SK-N-SH (cell line): ENCODE results near the gene IFNG-AS1. TPM values are rescaled to one million over a fixed set of nuclear protein-coding genes. Genes with fewer than 3 reads are reported as not detected.

ENCODE experiments used
- CTCF ChIA-PET: fragments of 300-600, 350-600 bp; formaldehyde crosslinking; extraction: SDS; loops from one replicate; lab custom pipeline; 2021; lab: Yijun Ruan, JAX
- POLR2A ChIA-PET: fragments of 350-600 bp; sonication (Branson Sonifier 250); formaldehyde crosslinking; extraction: SDS; loops from one replicate; lab custom pipeline; 2020; ENCODE audit warnings: antibody characterized with exemption, inconsistent platforms; lab: Yijun Ruan, JAX
- DNase-seq: peaks from one replicate; pipeline ENCODE4 v3.0.0; 2012
- H2AFZ ChIP-seq: fragments of 200-600 bp; sonication (generic); 2 replicates; pipeline ENCODE4 v1.8.1; 2016; ENCODE audit warnings: antibody characterized with exemption, mild to moderate bottlenecking, low read depth
- H3F3A ChIP-seq: fragments of 200-600 bp; sonication (generic); replicated peaks from 2 replicates; pipeline ENCODE3; 2016; ENCODE audit warnings: antibody characterized with exemption, mild to moderate bottlenecking; ENCODE audit not compliant: insufficient read depth
- H3K27ac ChIP-seq, 2 experiments: fragments of 200-500 bp in 1 of 2; fragments of 200-600 bp in 1 of 2; sonication (Bioruptor generic) in 1 of 2; sonication (generic), shearing (Covaris generic) in 1 of 2; 2 replicates each; pipeline versions ENCODE4 v1.5.1 to v1.6.1; 2014 to 2016; ENCODE audit warnings: low read depth in 2 of 2, inconsistent platforms in 1 of 2, low read length in 1 of 2, mild to moderate bottlenecking in 1 of 2, mixed read lengths in 1 of 2
- H3K27me3 ChIP-seq: fragments of 200-600 bp; sonication (generic), shearing (Covaris generic); 2 replicates; pipeline ENCODE4 v1.6.1; 2016; ENCODE audit warnings: mixed run types; ENCODE audit not compliant: insufficient read depth
- H3K36me3 ChIP-seq, 2 experiments: fragments of 200-500 bp in 1 of 2; fragments of 200-600 bp in 1 of 2; sonication (Bioruptor generic) in 1 of 2; sonication (generic) in 1 of 2; replicated peaks in 1 of 2; 2 replicates each; pipeline versions ENCODE3 to v1.5.1; 2014 to 2016; ENCODE audit warnings: low read length in 1 of 2, mild to moderate bottlenecking in 1 of 2; ENCODE audit not compliant: insufficient read depth in 2 of 2, control insufficient read depth in 1 of 2
- H3K4me1 ChIP-seq, 2 experiments: fragments of 200-500 bp in 1 of 2; fragments of 200-600 bp in 1 of 2; sonication (Bioruptor generic) in 1 of 2; sonication (generic), shearing (Covaris generic) in 1 of 2; 2 replicates each; pipeline versions ENCODE4 v1.5.1 to v1.6.1; 2014 to 2016; ENCODE audit warnings: low read depth in 1 of 2, low read length in 1 of 2, mixed run types in 1 of 2; ENCODE audit not compliant: insufficient read depth in 2 of 2, control insufficient read depth in 1 of 2
- H3K4me2 ChIP-seq: fragments of 200-600 bp; sonication (generic), shearing (Covaris generic); 2 replicates; pipeline ENCODE4 v1.6.1; 2017; ENCODE audit warnings: mixed run types
- H3K4me3 ChIP-seq, 2 experiments: fragments of 200-500 bp in 1 of 2; fragments of 200-600 bp in 1 of 2; sonication (Bioruptor generic) in 1 of 2; sonication (generic), shearing (Covaris generic) in 1 of 2; 2 replicates each; pipeline versions ENCODE4 v1.5.1 to v1.8.1; 2014 to 2016; ENCODE audit warnings: low read depth in 2 of 2, inconsistent platforms in 1 of 2, low read length in 1 of 2, mild to moderate bottlenecking in 1 of 2, mixed read lengths in 1 of 2, moderate library complexity in 1 of 2
- H3K79me2 ChIP-seq: fragments of 200-600 bp; sonication (generic); 2 replicates; pipeline ENCODE4 v1.8.1; 2017; ENCODE audit warnings: mild to moderate bottlenecking; ENCODE audit not compliant: insufficient read depth
- H3K9ac ChIP-seq: fragments of 200-600 bp; sonication (generic); 2 replicates; pipeline ENCODE4 v1.6.1; 2017; ENCODE audit warnings: mixed run types
- H3K9me2 ChIP-seq: fragments of 200-600 bp; sonication (generic); 2 replicates; pipeline ENCODE4 v1.6.1; 2017; ENCODE audit warnings: mixed run types
- H3K9me3 ChIP-seq: fragments of 200-600 bp; sonication (generic); 2 replicates; pipeline ENCODE4 v1.6.1; 2017; ENCODE audit warnings: mixed run types, mild to moderate bottlenecking, moderate library complexity
- H4K20me1 ChIP-seq: fragments of 200-600 bp; sonication (generic); 2 replicates; pipeline ENCODE4 v1.6.1; 2017; ENCODE audit warnings: mild to moderate bottlenecking, mixed run types; ENCODE audit not compliant: insufficient read depth
- EP300 ChIP-seq, 2 experiments: IDR thresholded peaks; 2 replicates each; pipeline versions ENCODE4 v1.4.0 to v1.6.1; 2012; ENCODE audit warnings: borderline replicate concordance in 1 of 2, low read depth in 1 of 2, low read length in 1 of 2
- EZH2phosphoT487 ChIP-seq: fragments of 200-600 bp; sonication (generic); IDR thresholded peaks from 2 replicates; pipeline ENCODE4 v1.6.1; 2017; ENCODE audit warnings: low read depth, mixed run types, mild to moderate bottlenecking, antibody characterized with exemption, moderate library complexity, borderline replicate concordance
- FOSL2 ChIP-seq: IDR thresholded peaks from 2 replicates; pipeline ENCODE4 v1.4.0; 2012; ENCODE audit warnings: low read depth, mild to moderate bottlenecking, moderate library complexity, borderline replicate concordance
- FOXM1 ChIP-seq: IDR thresholded peaks from 2 replicates; pipeline ENCODE4 v1.4.0; 2012; ENCODE audit warnings: low read depth, mild to moderate bottlenecking
- NRF1 ChIP-seq: IDR thresholded peaks from 2 replicates; pipeline ENCODE4 v1.6.1; 2012; ENCODE audit warnings: low read depth, mild to moderate bottlenecking, low read length
- RAD21 ChIP-seq: IDR thresholded peaks from 2 replicates; pipeline ENCODE4 v1.6.1; 2012; ENCODE audit warnings: mild to moderate bottlenecking, low read length
- REST ChIP-seq: IDR thresholded peaks from 2 replicates; pipeline ENCODE4 v1.6.1; 2012; ENCODE audit warnings: mild to moderate bottlenecking, low read depth, low read length, moderate library complexity
- RXRA ChIP-seq: IDR thresholded peaks from 2 replicates; pipeline ENCODE4 v1.4.0; 2012; ENCODE audit warnings: low read depth, mild to moderate bottlenecking, borderline replicate concordance
- SIN3A ChIP-seq: IDR thresholded peaks from 2 replicates; pipeline ENCODE4 v1.6.1; 2012; ENCODE audit warnings: low read depth, mild to moderate bottlenecking, low read length, moderate library complexity, borderline replicate concordance
- SMC3 ChIP-seq: IDR thresholded peaks from 2 replicates; pipeline ENCODE4 v1.6.1; 2012; ENCODE audit warnings: low read depth, low read length, improper control_type of control experiment
- TAF1 ChIP-seq: IDR thresholded peaks from 2 replicates; pipeline ENCODE4 v1.6.1; 2012; ENCODE audit warnings: low read depth, mild to moderate bottlenecking, low read length, moderate library complexity, borderline replicate concordance
- TCF12 ChIP-seq: IDR thresholded peaks from 2 replicates; pipeline ENCODE4 v1.4.0; 2012
- USF1 ChIP-seq: IDR thresholded peaks from 2 replicates; pipeline ENCODE4 v1.4.0; 2012; ENCODE audit warnings: low read depth, borderline replicate concordance
- YY1 ChIP-seq: IDR thresholded peaks from 2 replicates; pipeline ENCODE4 v1.4.0; 2012; ENCODE audit warnings: low read depth, mild to moderate bottlenecking
- WGBS: methylation state at CpG from one replicate; pipeline ENCODE4 v1.1.6; 2017; ENCODE audit warnings: low lambda C conversion rate; 5-methylcytosine and 5-hydroxymethylcytosine counted together
- polyA plus RNA-seq, 3 experiments: library from polyadenylated mRNA; depleted of rRNA; stranded (reverse); fragments of >200 nt; gene quantifications; 2 replicates each; pipeline ENCODE4 v1.2.3, GENCODE V29; 2012

IFNG-AS1 gene
- polyA plus RNA-seq (2012; rRNA removed) = not detected in 2 replicates
- polyA plus RNA-seq (2012; cell fraction: cytosol; rRNA removed) = 0.01 TPM in 1 of 2 replicates, not detected in the other
- polyA plus RNA-seq (2012; cell fraction: nucleus; rRNA removed) = not detected in 2 replicates

- POLR2A ChIA-PET = no interaction called here
- Histone ChIP-seq H3K27ac (no peak within 1 kb of the TSS), H3K4me3 (no peak within 1 kb of the TSS), H3K9me3 (no peaks in the 10 kb centered on the region), H3F3A (no peaks in the 10 kb centered on the region), H3K79me2 (no peaks in the 10 kb centered on the region), H4K20me1 (no peaks in the 10 kb centered on the region), H3K36me3 (no peaks in the 10 kb centered on the region), H3K9ac (no peak within 1 kb of the TSS), H3K4me1 (no peaks in the 10 kb centered on the region; a peak in 2 of 4 replicates), H3K4me2 (no peak within 1 kb of the TSS), H3K27me3 (no peaks in the 10 kb centered on the region), H2AFZ (no peak within 1 kb of the TSS), H3K9me2 (no peaks in the 10 kb centered on the region)
- 84% methylated on average over 7 of the region's 7 CpGs for WGBS
- DNase-seq = no peak
- TF ChIP-seq EZH2phosphoT487 (no peak), YY1 (no peak), TAF1 (no peak), EP300 (IDR thresholded peaks at IDR 0.05; ENCODE audit: borderline replicate concordance in 1 of 2, low read depth in 1 of 2, low read length in 1 of 2) (no peak), SIN3A (no peak)
- CTCF ChIA-PET = no interaction called here
Observed at GRCh38 chr12:67989184-67989920, at the start of gene IFNG-AS1. Gene IFNG-AS1, plus strand, starts transcription at chr12:67989447.

- ChIA-PET POLR2A (no interaction called here), CTCF (interaction anchor here (0.9 to 1.9 kb wide), 3 partner anchors 292 to 584 kb away, joined by 3 to 6 read pairs (median 3); partner anchors contain the start of gene DYRK2)
- no peaks in the 10 kb centered on the region for H3K27me3 ChIP-seq
- peaks cover 8% of the 10 kb centered on the region for H3F3A ChIP-seq
- H3K36me3 ChIP-seq = no peaks in the 10 kb centered on the region
- H4K20me1 ChIP-seq = no peaks in the 10 kb centered on the region
- no peaks in the 10 kb centered on the region for H3K9me2 ChIP-seq
- H2AFZ ChIP-seq = no peak overlapping the region; the same call in 1 of the 2 replicates
- H3K9ac ChIP-seq = no peak overlapping the region
- WGBS = 100% methylated on average over 1 of the region's 2 CpGs
- no peaks in the 10 kb centered on the region for H3K79me2 ChIP-seq
- H3K4me2 ChIP-seq = no peak overlapping the region
- H3K9me3 ChIP-seq = no peaks in the 10 kb centered on the region
- H3K27ac ChIP-seq = no peak overlapping the region
- peaks cover 3 to 8% of the 10 kb centered on the region in 2 experiments; a peak in 2 of 4 replicates for H3K4me1 ChIP-seq
- H3K4me3 ChIP-seq = no peak overlapping the region
- no peak for DNase-seq
- no peak for TF ChIP-seq RXRA
- TF ChIP-seq NRF1 = no peak
- TF ChIP-seq SMC3 = no peak
Observed at GRCh38 chr12:67939611-67940010, 49.6 kb upstream of the IFNG-AS1 start.

GRCh38 chr12:67940780-67941243 lies 48.4 kb upstream of the IFNG-AS1 start:
- peak overlapping the region; percentile 74; the same call in 1 of the 2 replicates for H2AFZ ChIP-seq
- H3K27ac ChIP-seq = peak overlapping the region in 1 of 2 experiments; percentile 65; a peak in 2 of 4 replicates
- H3K79me2 ChIP-seq = no peaks in the 10 kb centered on the region
- ChIA-PET CTCF (interaction anchor here (1.4 to 1.9 kb wide), 2 partner anchors 64 to 585 kb away, joined by 4 to 6 read pairs; no protein-coding TSS in a partner anchor), POLR2A (no interaction called here)
- H3K36me3 ChIP-seq = no peaks in the 10 kb centered on the region
- DNase-seq = no peak
- no peaks in the 10 kb centered on the region for H4K20me1 ChIP-seq
- no peaks in the 10 kb centered on the region for H3K9me2 ChIP-seq
- peaks cover 8% of the 10 kb centered on the region for H3F3A ChIP-seq
- H3K4me1 ChIP-seq = peaks cover 3 to 8% of the 10 kb centered on the region in 2 experiments; a peak in 2 of 4 replicates
- no peaks in the 10 kb centered on the region for H3K27me3 ChIP-seq
- H3K4me2 ChIP-seq = peak overlapping the region; percentile 46
- 34% methylated on average over 3 of the region's 3 CpGs for WGBS
- no peaks in the 10 kb centered on the region for H3K9me3 ChIP-seq
- H3K4me3 ChIP-seq = no peak overlapping the region
- no peak overlapping the region; the same call in 1 of the 2 replicates for H3K9ac ChIP-seq
- TF ChIP-seq TCF12 (peak; percentile 56; the same call in 1 of the 2 replicates), USF1 (no peak), EP300 (IDR thresholded peaks at IDR 0.05; ENCODE audit: borderline replicate concordance in 1 of 2, low read depth in 1 of 2, low read length in 1 of 2) (peak in 1 of 2 experiments; percentile 45; a peak in 1 of 4 replicates), FOSL2 (peak; percentile 48; the same call in 1 of the 2 replicates), FOXM1 (0 out of 2 replicates have a peak, but pooled peaks have one; percentile 22), RAD21 (no peak), REST (no peak), SIN3A (no peak), RXRA (no peak)
